GM18951 (cell line): ENCODE results near the gene BCAR1.

ENCODE experiments used
- POLR2A ChIP-seq: IDR thresholded peaks from 4 replicates; pipeline ENCODE4 v1.6.1; 2011; ENCODE audit warnings: mild to moderate bottlenecking; ENCODE audit not compliant: insufficient read length, insufficient read depth; ENCODE audit errors: extremely low read depth
- in situ Hi-C: fragments of 300-500 bp; cut with MboI; formaldehyde crosslinking; loops from one replicate; pipeline ENCODE4 v1.12.0; 2022; ENCODE audit warnings: low sequenced_read_pairs, mixed read lengths, inconsistent platforms; ENCODE audit not compliant: unreplicated experiment

BCAR1 gene

GRCh38 chr16:75252946-75253911 is 1.8 kb upstream of the BCAR1 start:
- in situ Hi-C loops: no loop called here
- no peak for TF ChIP-seq POLR2A

GRCh38 chr16:75252049-75252864 is 833 bp upstream of the BCAR1 start:
- in situ Hi-C loops: no loop called here
- TF ChIP-seq POLR2A: no peak

DNA sequence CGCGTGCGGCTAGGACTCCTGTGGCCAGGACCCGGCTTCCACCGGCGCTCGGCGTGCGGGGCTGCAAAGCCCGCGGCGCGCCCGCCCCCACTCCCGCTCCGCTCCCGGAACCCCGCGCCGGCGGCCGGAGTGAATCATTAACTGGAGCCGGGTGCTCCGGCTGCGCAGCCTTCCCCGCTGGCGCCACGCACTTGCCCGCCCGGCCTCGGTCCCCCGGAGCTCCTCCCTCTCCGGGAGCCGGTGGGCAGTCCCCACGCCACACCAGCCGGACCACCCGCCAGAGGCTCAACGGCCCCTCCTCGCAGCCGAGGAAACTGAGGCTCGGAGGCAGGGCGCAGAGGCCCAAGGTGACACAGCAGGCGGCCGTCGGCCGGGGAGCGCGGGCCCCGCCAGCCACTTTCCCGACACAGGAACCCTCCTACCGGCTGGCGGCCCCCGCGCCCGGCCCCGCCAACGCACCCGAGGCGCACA is 580 bp downstream of the BCAR1 start:
- TF ChIP-seq POLR2A: no peak
- in situ Hi-C loops: no loop called here

DNA sequence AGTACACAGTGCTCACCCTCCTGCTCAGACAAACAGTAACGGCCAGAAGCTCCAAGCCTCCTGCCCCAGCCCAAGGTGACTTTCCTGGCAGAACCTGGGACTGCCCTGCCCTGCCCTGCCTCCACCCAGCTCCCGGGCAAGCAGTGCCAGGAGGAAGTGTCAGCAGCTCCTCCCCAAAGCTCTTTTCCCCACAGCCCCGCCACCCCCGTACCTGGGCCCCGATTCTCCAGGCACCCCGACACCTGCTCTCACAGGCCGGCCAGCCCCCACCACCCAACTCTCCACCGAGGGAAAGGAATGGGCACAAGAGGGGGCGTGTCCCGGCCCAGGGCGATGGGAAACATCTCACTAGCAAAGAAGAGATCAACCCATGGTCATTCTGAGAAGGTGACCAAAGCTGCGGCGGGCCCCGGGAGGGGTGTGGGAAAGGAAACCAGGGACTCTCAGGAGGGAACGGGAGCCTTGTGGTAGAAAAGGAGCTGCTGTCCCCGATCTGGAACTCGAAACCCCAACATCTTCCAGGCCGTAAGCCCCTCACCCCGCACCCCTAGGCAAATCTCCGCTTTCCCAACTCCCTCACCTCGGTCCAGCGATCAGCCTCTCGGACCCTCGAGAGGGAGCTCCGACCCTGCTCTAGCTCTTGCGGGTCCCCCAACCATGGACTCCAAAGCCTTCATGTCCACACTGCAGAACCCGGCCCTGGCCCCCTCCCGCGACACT is 1.2 kb downstream of the BCAR1 start:
- TF ChIP-seq POLR2A: no peak
- in situ Hi-C loops: no loop called here

DNA sequence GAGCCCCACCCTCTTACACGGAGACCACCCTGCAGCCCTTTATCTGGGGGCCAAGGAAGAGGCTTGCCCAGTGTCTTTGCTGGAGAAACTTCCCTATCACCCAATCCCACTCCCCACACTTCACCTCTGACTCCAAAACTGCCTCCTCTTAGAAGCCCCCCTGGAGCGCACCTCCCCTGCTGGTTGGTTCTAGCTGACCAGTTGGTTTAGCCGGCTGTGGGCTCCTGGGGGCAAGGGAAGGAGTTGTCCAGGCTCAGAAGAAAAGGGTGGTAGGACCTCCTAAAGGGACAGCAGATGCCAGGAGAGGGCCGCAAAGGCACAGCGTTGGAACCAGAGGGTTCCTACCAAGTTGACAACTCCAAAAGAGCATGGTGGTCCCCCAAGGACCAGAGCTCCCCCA is 2.0 kb downstream of the BCAR1 start:
- no peak for TF ChIP-seq POLR2A
- in situ Hi-C loops: no loop called here

DNA sequence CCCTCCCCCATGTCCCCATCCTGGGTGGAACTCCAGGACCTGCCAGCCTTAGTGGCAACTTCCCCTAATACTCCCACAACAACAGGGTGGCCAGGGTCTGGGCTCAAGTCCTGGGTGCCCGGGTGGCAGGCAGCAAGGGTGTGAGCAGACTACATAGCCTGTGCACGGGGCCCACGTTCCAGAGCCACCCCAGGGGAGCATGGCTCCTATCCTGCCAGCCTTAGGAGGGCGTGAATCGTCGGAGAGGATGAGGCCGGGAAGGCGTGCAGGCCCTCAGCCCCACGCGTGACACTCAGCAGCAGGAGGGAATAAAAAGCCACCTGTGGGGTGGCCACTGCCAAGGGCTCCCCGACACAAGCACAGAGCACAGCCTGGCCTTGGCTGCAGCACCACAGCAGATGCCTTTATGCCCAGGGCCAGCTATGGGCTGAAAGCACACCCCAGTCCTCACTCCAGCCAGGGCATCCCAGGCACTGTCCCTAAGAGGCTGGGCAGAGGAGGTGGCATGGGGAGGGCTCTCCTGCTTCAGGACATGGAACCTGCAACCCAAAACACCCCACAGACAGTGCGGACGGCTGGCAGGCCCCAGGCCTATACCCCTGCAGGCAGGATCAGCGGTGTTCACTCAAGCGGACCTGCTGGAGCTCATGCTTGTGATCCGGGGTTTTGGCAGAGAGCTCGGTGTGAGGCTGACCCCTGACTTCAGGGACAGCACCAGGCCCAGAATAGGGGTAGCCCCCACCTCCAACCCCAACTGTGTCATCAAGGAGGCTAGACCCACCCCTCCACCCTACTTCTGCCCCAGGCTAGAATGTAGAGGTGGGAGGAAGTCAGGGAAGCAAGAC is 2.7 kb downstream of the BCAR1 start:
- TF ChIP-seq POLR2A: no peak
- in situ Hi-C loops: no loop called here

- no peak for TF ChIP-seq POLR2A
- in situ Hi-C loops: no loop called here
These were observed 3.3 kb downstream of the BCAR1 start for GRCh38 chr16:75248142-75248535.

- TF ChIP-seq POLR2A: no peak
- in situ Hi-C loops: no loop called here
These were observed 4.2 kb downstream of the BCAR1 start for GRCh38 chr16:75247249-75247648.

DNA sequence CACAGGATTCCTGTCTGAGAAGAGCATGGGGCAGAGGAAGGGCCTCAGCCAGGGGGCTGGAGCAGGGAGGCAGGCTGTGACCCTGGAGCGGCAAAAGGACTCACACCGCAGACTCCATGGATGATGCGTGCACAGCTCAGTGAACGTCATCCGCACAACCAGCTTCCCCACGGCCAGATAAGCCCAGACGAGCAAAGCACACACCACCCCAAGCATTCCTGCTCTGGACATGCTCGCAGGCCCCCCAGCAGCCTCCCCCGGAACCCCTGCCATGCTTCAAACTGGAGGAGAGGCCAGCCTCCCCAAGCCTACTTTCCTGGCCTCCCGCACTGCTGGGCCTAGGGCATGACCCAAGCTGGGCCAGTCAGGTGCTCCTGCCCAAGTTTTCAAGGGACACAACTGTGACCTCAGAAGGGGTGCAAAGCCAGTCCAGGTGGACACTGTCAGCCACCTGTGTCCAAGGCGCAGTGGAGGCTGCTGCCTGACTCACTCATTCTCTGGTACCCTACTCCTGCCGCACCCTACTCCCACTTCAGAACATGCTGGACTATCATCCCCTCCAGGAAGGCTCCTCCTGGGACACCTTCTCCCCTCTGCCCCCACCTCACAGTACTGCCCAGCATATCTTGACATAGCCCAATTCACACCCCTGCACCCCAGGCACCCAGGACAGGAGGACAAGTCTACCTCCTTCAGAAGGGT is 4.8 kb downstream of the BCAR1 start:
- TF ChIP-seq POLR2A: no peak
- in situ Hi-C loops: no loop called here

DNA sequence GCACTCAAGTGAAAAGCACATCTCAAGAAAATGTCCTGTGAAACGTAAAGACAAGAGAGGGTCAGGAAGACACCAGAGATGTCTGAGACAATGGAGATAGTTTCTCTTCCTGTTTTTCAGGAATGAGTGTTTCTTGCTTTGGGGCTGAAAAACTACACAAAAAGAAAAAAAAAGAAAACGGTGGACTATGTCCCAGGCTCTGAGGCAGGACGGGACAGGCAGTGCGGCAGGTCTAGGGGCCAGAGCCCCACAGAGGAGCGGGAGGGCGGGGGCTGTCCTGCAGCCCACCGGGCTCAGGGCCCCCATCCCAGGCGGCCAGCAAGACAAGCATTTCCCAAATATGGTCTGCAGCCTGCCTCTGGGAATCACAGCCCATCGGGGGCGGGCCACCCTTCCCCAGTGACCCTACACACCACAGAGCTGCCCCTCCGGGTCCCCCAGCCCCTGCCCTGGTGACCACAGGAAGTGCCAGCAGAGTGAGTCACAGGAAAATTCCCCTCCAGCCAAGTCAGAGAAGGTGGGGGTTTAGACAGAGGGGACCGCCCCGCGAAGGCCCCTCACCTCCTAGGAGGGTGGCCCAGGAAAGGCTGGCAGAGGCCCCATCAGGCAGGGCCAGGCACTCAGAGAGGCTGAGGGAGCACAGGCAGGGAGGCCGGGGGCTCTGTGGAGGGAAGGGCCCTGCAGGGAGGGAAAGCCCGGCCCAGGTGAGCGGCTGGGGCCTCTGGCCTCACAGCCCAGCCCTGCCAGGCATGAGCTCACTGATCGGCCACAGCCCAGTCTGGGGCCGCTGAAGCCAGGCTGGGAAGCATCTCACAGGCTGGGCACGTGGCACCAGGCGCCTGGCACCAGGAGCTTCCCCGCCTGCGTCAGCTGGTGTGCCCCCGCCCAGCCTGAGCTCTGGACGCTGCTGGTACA is 6.3 kb downstream of the BCAR1 start:
- in situ Hi-C loops: no loop called here
- TF ChIP-seq POLR2A: no peak
